ENCODE data around the gene PADI1. TPM values are rescaled to one million over a fixed set of nuclear protein-coding genes. Genes with fewer than 3 reads are reported as not detected.
A peak's percentile ranks its signal among the peaks of the same experiment; 100 is the strongest.

Gene PADI1
- total and polyA plus RNA-seq, 2 of the 8 experiments (the other 6 are each of a cell fraction or from before 2014, with no cell fraction given): 0.20 to 0.30 TPM

- no peak overlapping the region for H3K23ac ChIP-seq (ENCODE audit: insufficient read length)
- no peak overlapping the region for H4K91ac ChIP-seq (replicated peaks; ENCODE audit: insufficient read length, low read length)
- H3K14ac ChIP-seq (ENCODE audit: insufficient read length): no peak overlapping the region
- no peak overlapping the region for H2BK5ac ChIP-seq (ENCODE audit: low read depth, low read length)
- no peak overlapping the region; the same call in 1 of the 2 replicates for H2AK5ac ChIP-seq (ENCODE audit: low read depth, low read length)
- H3K18ac ChIP-seq (ENCODE audit: extremely low read depth, low read length): no peak overlapping the region
- H2AFZ ChIP-seq (ENCODE audit: low read length): no peak overlapping the region
- H3K56ac ChIP-seq (replicated peaks; ENCODE audit: insufficient read length, low read depth, low read length): no peak overlapping the region
- no peak overlapping the region for H4K5ac ChIP-seq (ENCODE audit: insufficient read length, low read depth, low read length)
- H2BK20ac ChIP-seq (ENCODE audit: low read length): no peak overlapping the region
- H3K36me3 ChIP-seq (ENCODE audit: control insufficient read depth in 2 of 4, insufficient read depth in 4 of 4, low read length in 3 of 4): no peaks in the 10 kb centered on the region
- H3K4me2 ChIP-seq (ENCODE audit: insufficient read depth in 1 of 2, low read depth in 2 of 2, low read length in 2 of 2): no peak overlapping the region
- H2BK120ac ChIP-seq (replicated peaks; ENCODE audit: low read depth, low read length): no peak overlapping the region
- H3K23me2 ChIP-seq (ENCODE audit: low read depth, low read length): no peaks in the 10 kb centered on the region
- no peaks in the 10 kb centered on the region; a peak in 1 of 7 replicates for H3K27me3 ChIP-seq (replicated peaks in 1 of 4; ENCODE audit: control insufficient read depth in 3 of 4, extremely low read depth in 1 of 4, insufficient read depth in 3 of 4, low read length in 3 of 4)
- H4K8ac ChIP-seq (ENCODE audit: extremely low read depth, insufficient read depth, low read length): no peak overlapping the region; the same call in 1 of the 2 replicates
- H3K4me3 ChIP-seq (ENCODE audit: extremely low read depth in 1 of 4, insufficient read depth in 2 of 4, low read depth in 3 of 4, low read length in 4 of 4): no peak overlapping the region
- 84% methylated on average over 5 of the region's 6 CpGs; no CpG with 5 or more reads in 1 of the 2 experiments for WGBS, 2 experiments (ENCODE audit: extremely low coverage in 1 of 2, insufficient coverage in 1 of 2, insufficient read length in 1 of 2, insufficient replicate concordance in 2 of 2, low coverage in 1 of 2, low lambda C conversion rate in 2 of 2, missing lambda C conversion rate in 1 of 2)
- H3K27ac ChIP-seq (ENCODE audit: low read depth, low read length): no peak overlapping the region
- H2BK12ac ChIP-seq (ENCODE audit: low read depth, low read length): 0 out of 2 replicates have a peak overlapping the region, but pooled peaks have one; percentile 9
- DNase-seq (ENCODE audit: low read depth in 1 of 2, low spot score in 2 of 2) (no peak), FAIRE-seq (no peak)
- no peak overlapping the region for H3K4ac ChIP-seq (replicated peaks; ENCODE audit: insufficient read length, low read depth, low read length)
- POLR2A ChIA-PET (ENCODE audit: partially characterized antibody): interaction anchor here (1.2 kb wide), 1 partner anchor 9 kb away, joined by 4 read pairs; no protein-coding TSS in a partner anchor
- CTCF ChIA-PET (ENCODE audit: partially characterized antibody): interaction anchor here (0.6 to 4.2 kb wide), 6 partner anchors 12 to 330 kb away, joined by 3 to 23 read pairs (median 4); no protein-coding TSS in a partner anchor
- H3K4me1 ChIP-seq (replicated peaks in 1 of 4; ENCODE audit: control insufficient read depth in 3 of 4, insufficient read depth in 4 of 4, low read length in 3 of 4): no peaks in the 10 kb centered on the region
- no peak overlapping the region for H2BK15ac ChIP-seq (ENCODE audit: low read length)
- H3K9ac ChIP-seq (replicated peaks in 1 of 4; ENCODE audit: extremely low read depth in 1 of 4, low read depth in 3 of 4, low read length in 3 of 4): no peak overlapping the region
- H4K20me1 ChIP-seq (replicated peaks in 1 of 2; ENCODE audit: control insufficient read depth in 1 of 2, insufficient read depth in 2 of 2, low read length in 2 of 2): no peaks in the 10 kb centered on the region
- no peaks in the 10 kb centered on the region for H3K79me2 ChIP-seq (ENCODE audit: control insufficient read depth in 1 of 2, insufficient read depth in 2 of 2, low read length in 2 of 2)
- H3K79me1 ChIP-seq (ENCODE audit: low read depth, low read length): no peaks in the 10 kb centered on the region
- H3K9me3 ChIP-seq (ENCODE audit: insufficient read depth in 2 of 2, low read depth in 1 of 2, low read length in 1 of 2): no peaks in the 10 kb centered on the region
- TF ChIP-seq USF2 (IDR thresholded peaks at IDR 0.05; ENCODE audit: low read length) (no peak), HDAC6 (IDR thresholded peaks at IDR 0.05; ENCODE audit: low read depth, low read length) (no peak), CBX5 (IDR thresholded peaks at IDR 0.05; ENCODE audit: low read depth, low read length) (no peak), GTF2F1 (IDR thresholded peaks at IDR 0.05; ENCODE audit: borderline replicate concordance, low read depth, low read length) (no peak), RAD21 (IDR thresholded peaks at IDR 0.05 in 1 of 2, conservative IDR thresholded peaks at IDR 0.05 in 1 of 2; ENCODE audit: low read depth in 2 of 2, low read length in 2 of 2) (no peak), E2F6 (IDR thresholded peaks at IDR 0.05) (no peak), CEBPB (IDR thresholded peaks at IDR 0.05; ENCODE audit: low read depth, low read length) (no peak), EP300 (IDR thresholded peaks at IDR 0.05; ENCODE audit: borderline replicate concordance in 1 of 2, low read depth in 2 of 2, low read length in 2 of 2) (no peak), BCL11A (IDR thresholded peaks at IDR 0.05; ENCODE audit: low read depth in 2 of 2, low read length in 2 of 2) (no peak), SRF (IDR thresholded peaks at IDR 0.05; ENCODE audit: low read depth, low read length) (no peak), TCF12 (IDR thresholded peaks at IDR 0.05; ENCODE audit: low read depth, low read length) (no peak), SP2 (IDR thresholded peaks at IDR 0.05; ENCODE audit: low read length) (no peak)
These were observed 20.2 kb downstream of the PADI1 start for GRCh38 chr1:17225140-17225539.
